ENCODE data around the gene TMEFF1.

TMEFF1 gene

DNA sequence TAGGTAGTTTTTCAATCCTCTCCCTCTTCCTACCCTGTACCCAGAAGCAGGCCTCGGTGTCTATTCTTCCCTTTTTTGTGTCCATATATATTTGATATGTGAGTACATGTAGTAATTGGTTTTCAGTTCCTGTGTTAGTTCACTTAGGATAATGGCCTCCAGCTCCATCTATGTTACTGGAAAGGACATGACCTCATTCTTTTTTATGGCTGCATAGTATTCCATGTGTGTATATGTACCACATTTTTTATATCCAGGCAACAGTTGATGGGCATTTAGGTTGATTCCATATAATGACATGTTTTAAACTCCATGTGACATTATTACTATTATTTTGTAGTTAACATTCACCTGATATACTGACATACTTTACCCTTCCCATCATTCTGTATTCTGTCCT lies 154.0 kb downstream of the TMEFF1 start:
- DNase-seq = no peak

All from NCI-H1694 treated with DMSO at 0.1 percent for 48 hours (cell line).